ENCODE measurements around the gene ARHGAP26.
A peak's percentile ranks its signal among the peaks of the same experiment; 100 is the strongest.

Gene ARHGAP26, protein sequence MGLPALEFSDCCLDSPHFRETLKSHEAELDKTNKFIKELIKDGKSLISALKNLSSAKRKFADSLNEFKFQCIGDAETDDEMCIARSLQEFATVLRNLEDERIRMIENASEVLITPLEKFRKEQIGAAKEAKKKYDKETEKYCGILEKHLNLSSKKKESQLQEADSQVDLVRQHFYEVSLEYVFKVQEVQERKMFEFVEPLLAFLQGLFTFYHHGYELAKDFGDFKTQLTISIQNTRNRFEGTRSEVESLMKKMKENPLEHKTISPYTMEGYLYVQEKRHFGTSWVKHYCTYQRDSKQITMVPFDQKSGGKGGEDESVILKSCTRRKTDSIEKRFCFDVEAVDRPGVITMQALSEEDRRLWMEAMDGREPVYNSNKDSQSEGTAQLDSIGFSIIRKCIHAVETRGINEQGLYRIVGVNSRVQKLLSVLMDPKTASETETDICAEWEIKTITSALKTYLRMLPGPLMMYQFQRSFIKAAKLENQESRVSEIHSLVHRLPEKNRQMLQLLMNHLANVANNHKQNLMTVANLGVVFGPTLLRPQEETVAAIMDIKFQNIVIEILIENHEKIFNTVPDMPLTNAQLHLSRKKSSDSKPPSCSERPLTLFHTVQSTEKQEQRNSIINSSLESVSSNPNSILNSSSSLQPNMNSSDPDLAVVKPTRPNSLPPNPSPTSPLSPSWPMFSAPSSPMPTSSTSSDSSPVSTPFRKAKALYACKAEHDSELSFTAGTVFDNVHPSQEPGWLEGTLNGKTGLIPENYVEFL

DNA sequence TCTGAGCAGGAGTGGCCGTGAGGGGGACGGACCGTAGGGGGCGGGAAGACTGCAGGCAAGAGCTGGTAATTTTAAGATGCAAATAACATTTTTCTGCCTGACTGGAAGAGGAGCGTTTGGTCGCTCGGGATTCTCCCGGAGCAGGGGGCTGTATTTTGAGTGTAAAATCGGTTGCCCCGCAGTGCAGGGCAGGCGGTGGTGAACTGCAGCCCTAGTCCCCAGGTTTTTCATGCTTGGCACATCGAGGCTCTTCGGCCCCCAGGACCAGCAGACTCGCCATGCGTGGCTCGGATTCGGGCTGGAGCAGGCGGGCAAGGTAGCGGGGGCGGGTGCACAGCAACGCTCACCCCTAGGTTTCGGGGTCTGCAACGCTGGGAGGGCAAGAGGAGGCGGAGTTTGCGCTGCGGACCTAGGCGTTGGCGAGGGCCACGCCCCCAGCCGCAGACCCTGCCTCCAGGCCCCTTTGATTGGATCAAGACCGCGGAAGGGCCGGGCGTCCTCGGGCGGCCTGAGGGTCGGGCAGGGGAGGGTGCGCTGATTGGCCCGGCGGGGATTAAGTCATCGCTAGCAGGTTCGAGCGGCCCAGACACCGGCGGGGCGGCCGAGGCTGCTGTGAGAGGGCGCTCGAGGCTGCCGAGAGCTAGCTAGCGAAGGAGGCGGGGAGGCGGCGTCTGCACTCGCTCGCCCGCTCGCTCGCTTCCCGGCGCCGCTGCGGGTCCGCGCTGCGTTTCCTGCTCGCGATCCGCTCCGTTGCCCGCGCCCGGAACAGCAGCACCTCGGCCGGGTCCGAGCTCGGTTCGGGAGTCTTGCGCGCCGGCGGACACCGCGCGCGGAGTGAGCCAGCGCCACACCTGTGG, at the start of gene ARHGAP26:
Gene ARHGAP26 (plus strand): TSS at position 585 of the 857 bp plus-strand sequence. CDS start 385 bp downstream, outside the sequence.
- DNase-seq = peak; percentile 93

DNA sequence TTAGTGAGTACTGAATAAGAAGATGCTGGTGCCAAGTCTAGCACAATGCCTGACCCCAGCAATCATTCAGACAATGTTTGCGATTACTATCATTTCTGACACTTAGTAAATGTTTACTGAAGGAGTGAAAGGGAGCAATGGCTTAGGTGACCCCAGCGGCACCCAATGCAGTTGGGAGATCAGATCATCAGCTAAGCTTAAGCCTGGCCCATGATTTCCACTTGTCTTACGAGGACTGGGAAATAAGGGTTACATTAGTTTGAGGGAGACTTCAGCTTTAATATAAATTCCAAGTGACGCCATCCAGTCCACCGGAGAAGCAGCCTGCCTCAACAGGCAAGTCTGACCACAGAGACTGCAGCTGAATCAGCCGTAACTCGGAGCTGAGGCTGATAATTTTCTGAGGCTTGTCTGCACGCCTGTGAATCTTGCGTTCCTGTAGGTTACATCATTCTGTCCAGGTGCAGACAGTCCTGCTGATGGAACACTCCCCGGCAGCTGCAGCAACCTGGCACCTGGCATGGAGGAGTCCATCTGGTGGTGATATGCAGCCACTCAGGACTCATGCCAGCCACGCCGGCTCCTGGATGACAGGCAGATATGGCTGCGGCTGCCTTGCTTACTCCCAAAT, 49.4 kb upstream of the ARHGAP26 start:
- no peak for DNase-seq

DNA sequence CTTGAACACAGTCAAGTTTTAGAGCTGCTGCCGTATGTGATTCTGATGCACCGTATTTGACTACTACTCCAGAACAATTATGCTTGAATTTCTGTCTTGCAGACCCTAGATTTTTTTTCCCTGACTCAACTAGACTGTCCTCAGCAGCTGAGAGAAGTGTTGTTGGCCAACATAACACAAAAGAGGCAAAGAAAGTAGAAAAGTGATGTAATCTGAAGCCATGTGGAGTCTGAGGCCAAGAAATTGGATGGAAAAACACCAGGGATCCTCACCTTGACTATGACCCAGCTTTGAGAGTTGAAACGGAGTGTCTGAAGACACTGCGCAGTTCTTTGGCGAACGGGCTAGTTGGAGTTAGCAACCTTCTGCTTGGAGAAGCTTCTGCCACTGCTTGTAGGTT, 48.0 kb upstream of the ARHGAP26 start:
- DNase-seq = no peak

GRCh38 chr5:142722896-142723295, 47.3 kb upstream of the ARHGAP26 start:
- DNase-seq = no peak

DNA sequence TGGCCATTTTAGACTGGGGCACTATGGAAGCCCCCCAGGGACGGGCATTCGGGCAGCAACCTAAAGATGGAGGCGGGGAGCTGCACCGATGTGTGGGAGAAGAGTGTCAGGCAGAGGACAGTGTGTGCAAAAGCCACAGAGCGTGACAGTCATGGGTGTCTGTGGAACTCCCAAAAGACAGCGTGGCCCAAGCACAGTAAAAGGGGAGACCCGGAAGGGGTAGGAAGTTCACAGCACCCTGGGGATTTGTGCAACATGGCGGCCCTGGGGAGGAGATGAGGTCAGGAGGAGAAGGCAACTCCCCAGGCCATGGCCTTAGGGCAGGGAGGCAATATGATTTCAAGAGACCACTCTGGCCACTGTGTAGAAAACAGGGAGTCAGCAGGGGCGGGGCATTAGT, 45.4 kb upstream of the ARHGAP26 start:
- no peak for DNase-seq

GRCh38 chr5:142725231-142726187, 44.7 kb upstream of the ARHGAP26 start:
- DNase-seq = no peak

- no peak for DNase-seq
Measured at GRCh38 chr5:142726188-142726731, 43.9 kb upstream of the ARHGAP26 start.

DNA sequence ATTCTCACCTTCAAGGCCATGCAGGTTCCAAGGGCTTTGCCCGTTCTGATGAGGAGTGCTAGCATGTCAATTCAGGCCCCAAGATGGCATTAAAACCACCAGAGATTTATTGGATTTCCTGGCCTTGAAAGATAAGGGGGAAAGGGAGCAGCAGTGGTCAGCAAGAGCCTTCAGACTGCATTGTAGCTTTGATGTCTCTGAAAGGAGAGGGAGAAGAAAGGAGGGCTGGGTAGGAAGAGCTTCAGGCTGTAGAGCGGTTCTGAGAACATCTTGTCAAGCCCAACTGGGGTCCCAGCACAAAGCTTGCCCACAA, 42.5 kb upstream of the ARHGAP26 start:
- DNase-seq = no peak

- no peak for DNase-seq
Measured at GRCh38 chr5:142735323-142736246, 34.6 kb upstream of the ARHGAP26 start.

- no peak for DNase-seq
Measured at GRCh38 chr5:142736247-142736632, 33.9 kb upstream of the ARHGAP26 start.

DNA sequence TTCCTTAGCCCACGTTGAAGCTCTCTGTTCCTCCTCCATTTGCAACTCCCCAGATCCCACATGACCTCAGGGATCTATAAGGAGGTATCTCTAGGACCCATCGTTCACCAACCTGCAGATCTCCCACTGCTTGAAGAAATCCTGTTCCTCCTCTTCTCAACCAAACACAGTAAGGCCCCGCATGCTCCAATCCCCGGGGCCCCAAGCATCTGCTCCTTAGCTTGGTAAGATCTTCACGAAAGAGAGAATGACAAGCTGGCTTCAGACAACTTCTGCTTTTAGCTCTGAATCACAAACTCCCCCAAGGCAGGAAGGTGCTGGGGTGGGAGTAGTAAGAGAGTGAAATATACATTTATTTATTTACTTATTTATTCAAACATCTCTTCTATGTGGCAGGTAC, 33.0 kb upstream of the ARHGAP26 start:
- no peak for DNase-seq

- no peak for DNase-seq
Measured at GRCh38 chr5:142740474-142741242, 29.5 kb upstream of the ARHGAP26 start.

DNA sequence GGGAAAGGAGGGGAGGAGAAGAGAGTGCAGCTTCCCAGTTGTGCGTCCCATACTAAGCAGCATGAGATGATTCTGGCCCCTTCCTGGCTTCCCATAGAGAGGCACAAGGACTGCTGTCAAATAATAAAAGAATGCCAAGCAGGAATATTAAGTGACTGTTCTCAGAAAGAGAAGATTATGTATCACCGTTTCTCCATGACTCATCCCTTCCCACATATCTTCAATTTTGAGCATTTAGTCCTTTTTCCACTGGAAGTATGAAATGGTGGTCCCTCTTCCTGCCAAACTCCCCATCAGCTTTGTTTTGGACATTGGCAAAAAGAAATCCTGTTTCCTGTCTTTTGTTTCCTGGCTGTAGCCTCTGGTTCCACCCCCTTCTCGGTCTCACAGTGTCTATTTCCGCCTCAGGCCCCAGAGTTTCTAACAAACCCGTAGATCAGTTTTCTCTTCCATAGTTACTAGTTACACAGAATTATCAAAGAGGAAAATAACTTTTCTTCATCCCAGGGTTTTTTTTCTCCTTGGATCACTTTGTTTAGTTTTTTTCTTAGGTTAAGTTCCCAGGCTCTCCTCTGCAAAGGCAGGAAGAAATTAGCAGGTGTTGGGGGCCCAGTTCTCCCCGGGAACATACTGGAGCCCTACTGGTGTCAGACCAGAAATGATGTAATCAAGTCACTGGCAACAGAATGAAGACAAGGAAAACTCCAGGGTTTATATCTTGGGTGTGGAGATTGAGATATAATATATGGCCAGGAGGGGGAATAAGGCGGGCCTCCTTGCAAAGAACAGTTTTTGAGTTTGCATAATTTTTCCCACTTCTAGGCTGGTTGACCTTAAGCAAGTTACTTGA, 26.4 kb upstream of the ARHGAP26 start:
- DNase-seq = no peak

DNA sequence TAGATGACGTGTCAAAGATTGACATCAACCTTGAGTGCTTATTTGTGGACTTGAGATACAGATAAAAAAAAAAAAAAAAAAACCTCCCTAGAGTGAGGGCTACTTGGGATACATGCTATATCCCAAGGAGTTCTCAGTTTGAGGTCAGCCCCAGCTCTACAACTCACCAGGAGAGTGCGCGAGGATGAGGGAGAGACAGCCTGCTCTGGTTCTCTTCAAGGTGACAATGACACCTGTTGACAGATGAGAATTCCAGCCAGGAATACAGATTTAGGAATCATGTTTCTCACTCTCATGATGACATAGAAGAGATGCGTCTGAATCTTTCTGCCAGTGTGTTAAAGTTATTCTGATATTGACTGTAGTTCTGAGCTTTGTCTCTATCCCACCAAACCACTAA, 24.9 kb upstream of the ARHGAP26 start:
- no peak for DNase-seq

GRCh38 chr5:142746532-142747433, 23.4 kb upstream of the ARHGAP26 start:
- no peak for DNase-seq

GRCh38 chr5:142748132-142748531, 22.0 kb upstream of the ARHGAP26 start:
- no peak for DNase-seq

DNA sequence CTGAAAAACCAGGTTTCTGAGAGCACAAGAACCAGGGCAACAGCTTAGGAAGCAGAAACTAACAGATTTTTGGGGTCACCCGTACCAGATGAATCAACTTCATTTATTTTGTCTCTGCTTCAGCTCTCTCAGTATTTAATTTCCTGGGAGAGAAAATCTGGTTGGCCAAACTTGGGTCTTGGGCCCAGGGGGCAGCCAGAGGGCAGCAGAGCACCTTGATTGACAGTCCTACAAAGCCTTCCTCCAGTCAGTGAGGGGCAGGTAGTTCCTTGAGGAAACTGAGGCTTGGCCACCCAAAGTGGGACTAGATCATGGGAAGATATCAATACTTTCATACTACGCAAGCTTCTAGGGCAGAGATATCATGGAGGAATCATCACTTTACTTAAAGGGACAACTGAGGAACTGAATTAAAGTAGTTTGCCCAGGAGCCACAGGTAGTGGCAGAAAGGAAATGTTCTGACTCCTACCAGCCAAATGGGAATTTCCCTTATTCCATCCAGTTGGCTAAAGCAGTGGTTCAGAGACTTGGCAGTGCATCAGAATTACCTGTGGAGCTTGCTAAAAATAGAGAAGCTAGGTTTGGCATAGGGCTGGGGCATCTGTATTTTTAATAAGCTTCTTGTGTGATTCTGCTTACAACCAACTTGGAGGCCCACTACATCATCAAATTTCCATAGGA, 21.5 kb upstream of the ARHGAP26 start:
- DNase-seq = peak; percentile 56
